GM19238 (cell line): Measurements from ENCODE around the gene TIGD4.
"Not testable (repeated sequence)": the region's sequence is repeated elsewhere in the genome, so short reads cannot be mapped to it uniquely, and the experiment has no call there.

Source experiments
- DNase-seq: peaks from one replicate; pipeline ENCODE4 v3.0.0; 2011; ENCODE audit warnings: low spot score; ENCODE audit not compliant: insufficient read length

TIGD4 gene

GRCh38 chr4:152784490-152785350, 5.2 kb upstream of the TIGD4 start:
- DNase-seq, result no peak

- no peak for DNase-seq
Observed at GRCh38 chr4:152780267-152780778, 793 bp upstream of the TIGD4 start.

GRCh38 chr4:152778656-152779512, 646 bp downstream of the TIGD4 start:
- no peak for DNase-seq

GRCh38 chr4:152777488-152777887, 2.0 kb downstream of the TIGD4 start:
- DNase-seq, result no peak

GRCh38 chr4:152776352-152776751, 3.2 kb downstream of the TIGD4 start:
- no peak for DNase-seq

GRCh38 chr4:152773953-152774352, 5.6 kb downstream of the TIGD4 start:
- DNase-seq, result no peak

GRCh38 chr4:152773339-152773738, 6.2 kb downstream of the TIGD4 start:
- DNase-seq, result no peak

- no peak for DNase-seq
Observed at GRCh38 chr4:152771741-152772533, 7.6 kb downstream of the TIGD4 start.

GRCh38 chr4:152765069-152765737, 14.3 kb downstream of the TIGD4 start:
- DNase-seq, result not testable (repeated sequence)

- DNase-seq, result no peak
Observed at GRCh38 chr4:152763796-152764195, 15.7 kb downstream of the TIGD4 start.

- DNase-seq, result no peak
Observed at GRCh38 chr4:152748619-152749018, 30.9 kb downstream of the TIGD4 start.

GRCh38 chr4:152747444-152747843, 32.1 kb downstream of the TIGD4 start:
- no peak for DNase-seq

- DNase-seq, result no peak
Observed at GRCh38 chr4:152738827-152739226, 40.7 kb downstream of the TIGD4 start.

- no peak for DNase-seq
Observed at GRCh38 chr4:152735906-152736305, 43.6 kb downstream of the TIGD4 start.

GRCh38 chr4:152735396-152735859, 44.1 kb downstream of the TIGD4 start:
- no peak for DNase-seq

GRCh38 chr4:152734699-152735050, 44.9 kb downstream of the TIGD4 start:
- DNase-seq, result no peak

GRCh38 chr4:152734015-152734698, 45.4 kb downstream of the TIGD4 start:
- no peak for DNase-seq

GRCh38 chr4:152731997-152732396, 47.5 kb downstream of the TIGD4 start:
- no peak for DNase-seq

- no peak for DNase-seq
Observed at GRCh38 chr4:152729466-152729865, 50.1 kb downstream of the TIGD4 start.

GRCh38 chr4:152728343-152728742, 51.2 kb downstream of the TIGD4 start:
- no peak for DNase-seq
